Bronchial epithelial cell (primary cell): ENCODE measurements around the gene SGCE. TPM values are rescaled to one million over a fixed set of nuclear protein-coding genes. Genes with fewer than 3 reads are reported as not detected.

Experiments
- DNase-seq: peaks from one replicate; pipeline ENCODE4 v3.0.0-alpha.2; 2010; ENCODE audit warnings: low read depth
- FAIRE-seq: peaks from 2 replicates; lab custom pipeline; 2011; peaks lifted over from hg19 to GRCh38; lab: Jason Lieb, UNC
- H3K27me3 ChIP-seq: 2 replicates; pipeline ENCODE4 v1.5.1; 2011; ENCODE audit warnings: low read length; ENCODE audit not compliant: control insufficient read depth, insufficient read depth
- H3K36me3 ChIP-seq: 2 replicates; pipeline ENCODE4 v1.5.1; 2011; ENCODE audit warnings: low read length; ENCODE audit not compliant: control insufficient read depth, insufficient read depth
- H3K4me3 ChIP-seq: 2 replicates; pipeline ENCODE4 v1.5.1; 2011; ENCODE audit warnings: mild to moderate bottlenecking, low read depth, low read length, control low read depth
- total RNA-seq: library from RNA; depleted of rRNA; stranded (reverse); fragments of >200 nt; gene quantifications from 2 replicates; pipeline ENCODE4 v1.2.1, GENCODE V29; 2014
- TF ChIP-seq, protein P1 (sequence below): IDR thresholded peaks from 2 replicates; pipeline ENCODE4 v1.5.1; 2011; ENCODE audit warnings: mild to moderate bottlenecking, moderate library complexity, low read length, control low read depth, inconsistent platforms; ENCODE audit not compliant: insufficient read depth, severe bottlenecking

SGCE gene
- total RNA-seq, 1 donor from 2014 or later: 20.0 TPM

DNA sequence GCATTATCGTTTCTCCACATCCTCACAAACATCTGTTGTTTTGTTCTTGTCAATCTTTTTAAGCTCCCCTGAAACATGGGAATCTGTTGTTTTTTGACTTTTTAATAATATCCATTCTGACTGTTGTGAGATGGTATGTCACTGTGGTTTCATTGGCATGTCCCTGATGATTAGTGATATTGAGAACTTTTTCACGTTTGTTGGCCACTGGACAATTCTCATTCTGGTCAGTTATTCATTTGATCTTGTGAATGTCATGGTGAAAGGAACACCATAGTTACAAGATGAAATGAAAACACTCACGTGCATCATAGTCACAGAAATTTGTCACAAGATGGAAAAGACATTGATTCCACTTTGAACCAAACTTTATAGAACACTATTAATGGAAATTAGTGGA is 20.5 kb upstream of the SGCE start:
- Histone ChIP-seq H3K36me3 (no peaks in the 10 kb centered on the region), H3K27me3 (no peaks in the 10 kb centered on the region), H3K4me3 (no peak overlapping the region)
- TF ChIP-seq, protein P1, sequence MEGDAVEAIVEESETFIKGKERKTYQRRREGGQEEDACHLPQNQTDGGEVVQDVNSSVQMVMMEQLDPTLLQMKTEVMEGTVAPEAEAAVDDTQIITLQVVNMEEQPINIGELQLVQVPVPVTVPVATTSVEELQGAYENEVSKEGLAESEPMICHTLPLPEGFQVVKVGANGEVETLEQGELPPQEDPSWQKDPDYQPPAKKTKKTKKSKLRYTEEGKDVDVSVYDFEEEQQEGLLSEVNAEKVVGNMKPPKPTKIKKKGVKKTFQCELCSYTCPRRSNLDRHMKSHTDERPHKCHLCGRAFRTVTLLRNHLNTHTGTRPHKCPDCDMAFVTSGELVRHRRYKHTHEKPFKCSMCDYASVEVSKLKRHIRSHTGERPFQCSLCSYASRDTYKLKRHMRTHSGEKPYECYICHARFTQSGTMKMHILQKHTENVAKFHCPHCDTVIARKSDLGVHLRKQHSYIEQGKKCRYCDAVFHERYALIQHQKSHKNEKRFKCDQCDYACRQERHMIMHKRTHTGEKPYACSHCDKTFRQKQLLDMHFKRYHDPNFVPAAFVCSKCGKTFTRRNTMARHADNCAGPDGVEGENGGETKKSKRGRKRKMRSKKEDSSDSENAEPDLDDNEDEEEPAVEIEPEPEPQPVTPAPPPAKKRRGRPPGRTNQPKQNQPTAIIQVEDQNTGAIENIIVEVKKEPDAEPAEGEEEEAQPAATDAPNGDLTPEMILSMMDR: no peak
- DNase-seq: no peak
- FAIRE-seq: no peak

GRCh38 chr7:94675356-94675755 is 19.4 kb upstream of the SGCE start:
- no peak overlapping the region for H3K4me3 ChIP-seq
- no peaks in the 10 kb centered on the region for H3K27me3 ChIP-seq
- no peaks in the 10 kb centered on the region for H3K36me3 ChIP-seq
- FAIRE-seq (no peak), DNase-seq (no peak)
- TF ChIP-seq, protein P1: no peak

GRCh38 chr7:94671444-94672235 is 15.7 kb upstream of the SGCE start:
- no peak for DNase-seq
- no peak for FAIRE-seq
- Histone ChIP-seq H3K36me3 (no peaks in the 10 kb centered on the region), H3K4me3 (no peak overlapping the region), H3K27me3 (no peaks in the 10 kb centered on the region)
- TF ChIP-seq, protein P1: no peak

DNA sequence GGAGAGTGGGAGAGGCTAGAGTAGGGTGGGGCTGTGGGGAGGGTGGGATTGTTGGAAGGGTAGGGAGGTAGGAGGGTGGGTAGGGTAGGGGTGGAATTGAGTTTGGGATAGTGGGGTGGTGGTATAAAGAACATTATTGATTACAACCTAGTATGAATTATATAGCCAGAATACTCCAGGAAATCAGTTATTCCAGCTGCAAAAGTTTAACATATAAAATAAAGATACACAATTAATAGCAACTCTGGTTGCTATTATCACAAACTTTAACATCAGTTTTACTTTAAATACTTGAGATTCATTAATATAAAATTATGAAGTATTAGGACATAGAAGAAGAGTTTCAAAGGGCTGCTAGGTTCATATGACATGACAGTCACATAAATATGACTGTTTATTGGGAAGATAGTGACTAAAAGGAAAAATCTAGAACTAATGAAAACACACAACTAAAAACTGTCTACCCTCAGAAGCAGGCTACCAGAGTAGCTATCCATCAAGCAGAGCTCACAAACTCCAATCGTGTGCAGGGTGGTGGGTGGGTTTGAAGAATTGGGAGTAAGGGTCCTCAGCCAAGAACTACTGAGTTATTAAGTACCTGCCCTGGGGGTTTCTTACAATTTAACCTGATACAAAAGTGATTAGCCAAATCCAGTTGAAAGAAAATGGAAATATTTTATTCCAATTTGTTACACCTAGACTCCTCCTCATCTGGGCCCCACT is 14.0 kb upstream of the SGCE start:
- DNase-seq (no peak), FAIRE-seq (no peak)
- Histone ChIP-seq H3K27me3 (no peaks in the 10 kb centered on the region), H3K4me3 (no peak overlapping the region), H3K36me3 (no peaks in the 10 kb centered on the region)
- TF ChIP-seq, protein P1: no peak

- TF ChIP-seq, protein P1: no peak
- FAIRE-seq: peak; percentile 87
- H3K27me3 ChIP-seq: no peaks in the 10 kb centered on the region
- no peak overlapping the region for H3K4me3 ChIP-seq
- no peaks in the 10 kb centered on the region for H3K36me3 ChIP-seq
- no peak for DNase-seq
Observed at GRCh38 chr7:94666879-94667587, 11.1 kb upstream of the SGCE start.
